ENCODE data around the gene PGM1.

The PGM1 gene

DNA sequence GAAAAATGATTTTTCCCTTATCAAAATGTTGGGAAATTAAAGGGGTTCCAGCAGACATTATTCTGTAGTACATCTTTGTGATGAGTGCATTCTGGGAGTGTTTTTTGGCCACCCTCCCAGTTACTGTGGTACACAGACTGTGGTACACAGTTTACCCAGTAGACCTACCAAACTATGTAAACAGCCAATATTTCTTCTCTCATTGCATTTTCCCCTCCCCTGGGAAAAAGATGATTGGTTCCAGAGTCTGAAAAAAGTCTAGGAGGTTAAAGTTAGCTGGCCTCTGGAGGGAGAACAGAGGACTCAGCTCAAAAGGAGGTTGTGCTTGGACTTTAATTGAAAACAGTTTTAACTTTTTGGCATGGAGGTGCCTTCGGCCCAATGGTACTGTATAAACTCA lies 42.5 kb downstream of the PGM1 start:
- DNase-seq, result no peak

- no peak for DNase-seq
Measured at GRCh38 chr1:63636192-63637105, 43.2 kb downstream of the PGM1 start.

- no peak for DNase-seq
Measured at GRCh38 chr1:63638471-63638870, 45.3 kb downstream of the PGM1 start.

DNA sequence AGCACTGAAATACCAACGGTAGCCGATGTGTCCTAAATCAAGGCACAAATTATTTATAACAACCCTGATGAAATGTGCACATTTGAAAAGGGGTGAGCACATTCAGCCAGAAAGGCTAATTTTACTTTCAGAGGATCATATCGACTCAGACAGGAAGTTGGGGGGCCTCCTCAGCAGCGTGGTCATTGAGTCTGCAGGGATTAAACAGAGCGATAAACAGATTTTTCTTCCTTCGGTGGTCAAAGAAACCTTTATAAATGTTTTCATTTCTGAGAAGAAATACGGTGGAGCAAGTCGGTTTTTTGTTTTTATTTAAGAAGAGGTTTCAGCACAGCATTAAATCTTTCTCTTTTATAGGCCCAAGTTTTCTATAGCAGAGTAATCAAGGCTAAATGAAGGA lies 45.7 kb downstream of the PGM1 start:
- DNase-seq, result no peak

DNA sequence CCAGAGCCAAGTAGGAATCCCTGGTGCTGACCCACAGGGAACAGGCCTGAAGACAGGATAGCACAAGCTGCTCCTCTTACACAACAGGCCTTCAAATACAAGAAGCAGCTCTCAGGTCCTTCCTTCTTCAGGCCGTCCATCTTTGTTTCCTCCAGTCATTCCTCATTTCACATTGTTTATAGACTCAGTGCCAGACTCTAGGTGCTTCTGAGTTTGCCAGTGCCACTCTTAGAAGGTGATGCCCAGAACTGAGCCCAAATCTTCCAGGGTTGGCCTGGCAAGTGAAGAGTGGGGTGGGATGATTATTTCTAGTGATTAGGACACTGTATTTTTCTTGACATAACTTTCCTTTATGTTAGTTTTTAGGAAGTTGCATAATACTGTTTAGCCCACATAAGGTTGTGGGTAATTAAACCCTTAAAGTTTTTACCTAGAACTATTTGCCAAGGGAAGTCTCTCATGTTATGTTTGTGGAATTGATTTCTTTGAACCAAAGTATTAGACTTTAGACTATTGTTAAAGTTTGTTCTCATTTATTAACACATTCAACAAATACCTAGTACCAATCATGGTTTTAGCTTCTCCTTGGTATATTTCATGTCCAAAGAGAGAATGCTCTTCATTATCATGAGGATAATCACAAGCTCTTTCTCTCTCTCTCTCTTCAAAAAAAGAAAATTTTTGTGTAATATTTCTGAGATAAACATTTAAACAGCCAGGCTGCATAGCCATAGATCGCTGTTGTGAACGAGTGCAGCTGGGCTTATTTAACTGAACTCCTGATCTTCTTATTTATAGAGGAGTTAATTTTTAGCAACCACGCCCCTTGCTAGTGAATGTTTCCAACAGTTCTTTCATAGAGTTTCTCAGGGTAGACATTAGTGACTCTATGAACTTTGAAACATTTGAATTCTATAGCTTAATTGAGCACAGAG lies 47.7 kb downstream of the PGM1 start:
- DNase-seq, result no peak

DNA sequence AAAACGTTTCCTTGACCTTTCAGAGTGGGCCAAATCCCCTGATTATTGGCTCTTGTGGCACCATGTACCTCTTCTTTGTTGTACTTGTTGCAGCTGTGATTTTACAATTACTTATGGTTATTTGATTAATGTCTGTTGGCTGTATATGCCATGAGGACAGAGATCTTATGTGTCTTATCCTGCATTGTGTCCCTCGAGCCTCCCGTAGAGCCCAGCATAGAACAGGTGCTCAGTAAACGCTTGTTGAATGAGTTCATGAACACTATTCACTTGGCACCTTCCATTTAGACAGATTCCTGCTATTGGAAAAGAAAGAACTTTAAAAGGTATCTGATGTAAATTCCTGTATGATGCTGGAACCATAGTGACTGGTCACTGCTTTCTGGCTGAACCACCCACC lies 48.4 kb downstream of the PGM1 start:
- DNase-seq, result no peak

- DNase-seq, result no peak
Measured at GRCh38 chr1:63642901-63643300, 49.7 kb downstream of the PGM1 start.

GRCh38 chr1:63643517-63643916 lies 50.3 kb downstream of the PGM1 start:
- no peak for DNase-seq

DNA sequence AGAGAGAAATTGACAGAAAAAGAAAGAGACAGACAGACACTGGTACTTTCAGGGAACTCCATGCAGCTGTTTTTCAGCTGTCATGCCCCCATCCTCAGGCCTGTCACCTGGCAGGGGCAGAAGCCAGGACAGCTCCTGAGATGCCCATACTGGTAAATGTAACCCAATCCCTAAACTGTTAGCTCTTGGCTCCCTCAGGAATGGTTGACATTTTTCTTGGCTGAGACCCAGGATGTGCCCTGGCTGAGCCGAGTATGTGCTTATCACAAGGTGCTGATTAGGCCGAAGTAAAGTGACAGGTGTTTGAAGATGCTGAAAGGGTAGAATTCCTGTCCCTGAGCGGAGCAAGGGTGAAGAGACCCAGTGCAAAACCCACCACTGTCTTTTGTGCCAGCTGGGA lies 50.7 kb downstream of the PGM1 start:
- no peak for DNase-seq

DNA sequence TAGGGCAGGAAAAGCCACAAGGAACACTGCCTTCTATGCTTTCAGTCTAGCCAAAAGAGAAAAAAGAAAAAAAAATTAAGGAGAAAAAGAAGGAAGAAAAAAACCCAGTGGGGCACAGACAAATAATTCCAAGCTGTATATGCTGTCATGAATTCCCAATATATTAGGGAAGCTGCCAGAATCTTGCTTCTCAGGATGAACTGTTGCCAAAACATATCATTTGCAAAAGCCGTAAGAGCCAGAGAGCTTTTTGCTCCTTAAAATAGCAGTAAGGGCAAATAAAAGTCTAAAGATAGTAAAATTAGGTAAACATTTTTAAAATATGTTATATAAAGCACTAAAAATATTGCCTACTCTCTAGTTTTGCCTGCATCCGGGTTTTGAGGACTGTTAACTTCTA lies 52.1 kb downstream of the PGM1 start:
- no peak for DNase-seq

DNA sequence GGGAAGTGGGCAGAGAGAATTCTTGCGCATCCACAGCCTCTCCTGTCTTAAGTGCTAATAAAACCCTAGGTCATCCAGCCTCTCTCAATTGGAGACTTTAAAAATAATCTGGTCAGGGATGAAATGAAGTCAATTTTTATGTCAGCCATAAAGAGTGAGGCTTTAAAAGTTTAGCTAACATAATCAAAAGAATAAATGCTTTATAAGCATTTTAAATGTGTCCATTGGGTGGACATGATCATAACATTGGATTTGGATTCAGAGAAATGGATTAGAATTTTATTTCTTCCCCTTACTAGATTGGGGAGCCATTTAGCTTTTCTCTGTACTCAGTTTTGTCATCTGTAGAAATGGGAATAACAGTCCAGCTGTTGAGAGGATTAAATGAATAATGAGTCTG lies 55.5 kb downstream of the PGM1 start:
- no peak for DNase-seq

GRCh38 chr1:63651161-63651701 lies 58.0 kb downstream of the PGM1 start:
- no peak for DNase-seq

DNA sequence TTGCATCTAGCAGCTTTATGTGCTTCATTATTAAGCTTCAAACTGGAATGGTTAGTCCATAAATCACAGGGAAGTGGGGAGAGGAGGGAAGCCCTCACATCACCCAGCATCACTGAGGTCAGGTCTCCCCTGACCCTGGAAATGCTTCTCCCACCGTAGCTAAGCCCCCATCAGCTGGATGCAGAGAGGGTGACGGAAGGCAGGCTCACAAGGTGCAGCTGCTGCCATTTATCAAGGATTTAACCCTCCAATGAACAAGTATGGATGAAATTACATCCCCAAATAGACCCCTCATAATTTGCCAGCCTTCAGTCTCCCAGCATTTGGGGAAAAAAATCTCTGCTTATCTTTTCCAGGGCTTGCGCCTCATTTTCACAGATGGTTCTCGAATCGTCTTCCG lies 60.8 kb downstream of the PGM1 start:
- no peak for DNase-seq

DNA sequence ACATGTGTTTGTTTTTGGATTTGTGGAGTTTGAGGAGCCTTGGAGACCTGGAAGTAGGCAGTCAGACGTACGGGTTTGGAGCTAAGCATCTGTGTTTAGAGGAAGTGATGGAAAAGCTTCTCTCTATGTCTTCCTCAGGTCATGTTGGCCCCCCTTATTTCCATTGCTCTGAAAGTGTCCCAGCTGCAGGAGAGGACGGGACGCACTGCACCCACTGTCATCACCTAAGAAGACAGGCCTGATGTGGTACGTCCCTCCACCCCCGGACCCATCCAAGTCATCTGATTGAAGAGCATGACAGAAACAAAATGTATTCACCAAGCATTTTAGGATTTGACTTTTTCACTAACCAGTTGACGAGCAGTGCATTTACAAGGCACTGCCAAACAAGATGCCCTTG lies 66.2 kb downstream of the PGM1 start:
- DNase-seq, result no peak

DNA sequence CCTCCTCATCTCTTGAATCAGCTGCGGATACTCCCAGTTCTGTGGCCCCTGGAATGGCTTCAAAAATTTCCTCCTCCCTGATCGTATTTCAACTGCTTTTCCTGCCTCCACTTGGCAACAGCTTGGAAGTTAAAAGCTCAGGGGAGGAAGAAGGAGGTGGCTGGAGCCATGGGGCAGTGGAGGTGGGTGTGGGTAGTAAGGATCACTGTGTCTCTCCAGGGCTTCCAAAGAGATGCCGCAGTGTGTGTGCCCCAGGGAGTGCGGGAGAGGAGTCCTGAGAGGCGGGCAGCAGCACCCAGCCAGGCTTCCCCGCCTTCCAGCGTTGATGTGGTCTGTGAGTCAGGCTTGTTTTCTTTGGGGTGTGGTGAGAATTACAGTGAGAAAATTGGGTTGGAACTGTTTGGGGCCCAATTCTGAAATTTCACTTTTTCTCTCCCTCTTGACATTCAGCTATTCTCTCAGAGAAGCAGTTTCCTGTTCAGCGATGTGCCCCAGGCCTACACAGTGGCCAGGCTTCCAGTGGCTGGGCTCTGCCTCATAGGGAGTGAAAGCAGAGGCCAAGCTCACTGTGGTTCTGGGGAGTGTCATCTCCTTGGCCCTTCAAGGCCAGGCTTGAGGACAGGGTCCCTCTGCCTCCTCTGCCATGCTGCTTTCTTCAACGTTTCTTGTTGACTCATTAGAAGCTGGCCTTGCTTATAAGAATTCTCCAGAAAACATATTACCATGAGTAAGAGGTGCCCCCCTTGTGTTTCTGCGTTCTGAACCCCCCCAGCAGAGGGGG lies 69.0 kb downstream of the PGM1 start:
- no peak for DNase-seq

DNA sequence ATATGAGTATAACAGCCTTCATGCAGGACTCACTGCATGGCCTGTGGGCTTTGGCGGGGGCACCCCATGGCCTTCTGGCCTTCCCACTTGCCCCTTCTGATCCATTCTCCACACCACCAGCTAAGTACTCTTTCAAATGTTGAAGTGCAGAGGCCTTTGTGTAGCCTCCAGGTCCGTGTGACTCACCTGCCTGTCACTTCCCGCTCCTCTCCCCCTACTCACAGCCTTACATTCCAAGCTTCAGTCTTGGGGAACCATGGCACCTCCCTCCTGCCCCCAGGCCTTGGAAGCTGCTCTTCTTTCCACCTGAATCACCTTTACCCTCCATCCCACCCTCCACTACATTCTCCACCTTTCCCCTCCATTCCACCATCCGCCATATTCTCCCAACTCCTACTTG lies 69.6 kb downstream of the PGM1 start:
- no peak for DNase-seq

DNA sequence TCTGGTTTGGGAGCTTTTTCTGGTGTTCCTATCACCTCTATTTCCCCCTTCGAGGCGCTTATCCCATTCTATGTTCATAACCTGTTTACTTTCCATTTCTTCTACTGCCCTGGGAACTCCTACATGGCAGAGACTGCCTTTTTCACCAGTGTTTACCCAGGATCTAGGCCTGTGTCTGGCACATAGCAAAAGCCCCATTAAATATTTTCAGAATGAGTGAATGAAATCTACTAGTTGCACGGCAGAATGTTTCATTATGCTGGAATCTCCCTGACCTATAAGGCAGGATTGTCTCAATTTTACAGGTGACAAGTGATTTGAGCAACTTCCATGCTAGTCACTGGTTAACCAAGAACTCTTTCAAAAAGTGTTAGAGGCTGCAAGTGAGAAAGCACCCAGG lies 70.1 kb downstream of the PGM1 start:
- no peak for DNase-seq

DNA sequence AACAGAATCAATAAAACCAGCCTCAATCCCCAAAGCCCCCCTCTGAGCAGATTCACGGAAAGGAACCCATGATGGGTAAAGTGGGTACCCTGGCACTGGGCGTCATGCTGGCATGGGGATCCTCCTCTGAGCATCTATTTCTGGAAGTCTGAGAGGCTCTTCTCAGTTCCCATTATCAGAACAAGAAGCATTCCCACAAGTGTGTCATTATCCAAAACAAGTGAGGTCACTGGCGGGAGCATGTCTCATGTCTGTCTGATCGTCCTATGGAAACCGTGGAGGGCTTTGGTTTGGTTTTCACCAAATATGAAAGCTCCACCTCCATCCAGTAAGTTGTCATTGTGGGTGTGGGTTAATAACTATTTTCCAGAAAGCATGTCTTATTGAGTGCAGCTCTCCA lies 70.7 kb downstream of the PGM1 start:
- no peak for DNase-seq

- DNase-seq, result no peak
Measured at GRCh38 chr1:63664742-63665141, 71.5 kb downstream of the PGM1 start.

GRCh38 chr1:63665410-63665809 lies 72.2 kb downstream of the PGM1 start:
- DNase-seq, result no peak

DNA sequence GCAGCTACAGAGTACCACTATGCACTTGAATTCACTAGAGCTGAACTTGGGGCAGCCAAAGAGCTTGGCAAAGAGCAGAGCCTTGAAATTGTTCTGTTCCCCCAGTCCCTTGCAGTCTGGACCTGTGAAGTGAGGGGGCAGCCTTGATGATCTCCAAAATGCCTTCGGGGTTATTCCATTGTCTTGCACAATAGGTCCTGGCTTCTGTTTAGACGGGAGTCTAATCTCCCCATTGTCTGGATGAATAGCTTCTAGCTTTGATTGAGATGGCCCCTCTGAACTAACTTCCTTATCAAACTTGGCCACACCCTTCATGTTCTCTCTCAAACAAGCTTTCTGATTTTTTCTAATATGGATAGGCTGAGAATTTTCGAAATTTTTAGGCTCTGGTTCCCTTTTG lies 72.6 kb downstream of the PGM1 start:
- DNase-seq, result no peak

- DNase-seq, result no peak
Measured at GRCh38 chr1:63668298-63668697, 75.1 kb downstream of the PGM1 start.

All from activated CD4-positive, CD25-positive, alpha-beta regulatory T cell treated with anti-CD3 and anti-CD28 coated beads, Interleukin-2, amount 50 U/mL, for 72 hours (primary cell).